ENCODE results near the gene TCERG1L.

DNA sequence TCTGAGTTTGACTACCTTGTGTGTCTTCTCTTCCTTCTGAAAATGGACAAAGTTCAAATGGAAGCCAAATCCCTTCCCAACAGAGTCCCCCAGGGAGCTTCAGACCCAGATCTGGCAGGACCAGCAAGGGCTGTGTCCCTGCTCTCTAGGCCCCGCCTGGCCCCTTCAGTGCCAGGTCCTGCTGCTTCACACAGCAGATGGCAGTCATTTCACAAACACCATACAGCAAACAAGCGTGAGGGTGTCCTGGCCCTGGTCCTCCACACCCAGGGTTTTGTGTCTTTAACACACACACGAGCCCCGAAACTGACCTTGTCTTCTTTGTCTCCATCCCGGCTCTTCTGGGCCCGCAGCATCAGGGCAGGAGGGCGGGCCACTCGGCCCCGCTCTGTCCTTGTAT, 145.0 kb downstream of the TCERG1L start:
- no peak for TF ChIP-seq POLR2A (IDR thresholded peaks at IDR 0.05; ENCODE audit: low read depth, low read length)
- no peak for TF ChIP-seq POLR2AphosphoS5 (IDR thresholded peaks at IDR 0.05; ENCODE audit: low read depth, low read length)
- no peak for TF ChIP-seq TAF1 (IDR thresholded peaks at IDR 0.05; ENCODE audit: borderline replicate concordance, low read depth, low read length)
